Activated T-cell treated with anti-CD3 and anti-CD28 coated beads for 4 hours (primary cell): ENCODE results near the gene LIFR.

ENCODE experiments used
- DNase-seq: peaks from one replicate; pipeline ENCODE4 v3.0.0-alpha.2; 2020

The LIFR gene

DNA sequence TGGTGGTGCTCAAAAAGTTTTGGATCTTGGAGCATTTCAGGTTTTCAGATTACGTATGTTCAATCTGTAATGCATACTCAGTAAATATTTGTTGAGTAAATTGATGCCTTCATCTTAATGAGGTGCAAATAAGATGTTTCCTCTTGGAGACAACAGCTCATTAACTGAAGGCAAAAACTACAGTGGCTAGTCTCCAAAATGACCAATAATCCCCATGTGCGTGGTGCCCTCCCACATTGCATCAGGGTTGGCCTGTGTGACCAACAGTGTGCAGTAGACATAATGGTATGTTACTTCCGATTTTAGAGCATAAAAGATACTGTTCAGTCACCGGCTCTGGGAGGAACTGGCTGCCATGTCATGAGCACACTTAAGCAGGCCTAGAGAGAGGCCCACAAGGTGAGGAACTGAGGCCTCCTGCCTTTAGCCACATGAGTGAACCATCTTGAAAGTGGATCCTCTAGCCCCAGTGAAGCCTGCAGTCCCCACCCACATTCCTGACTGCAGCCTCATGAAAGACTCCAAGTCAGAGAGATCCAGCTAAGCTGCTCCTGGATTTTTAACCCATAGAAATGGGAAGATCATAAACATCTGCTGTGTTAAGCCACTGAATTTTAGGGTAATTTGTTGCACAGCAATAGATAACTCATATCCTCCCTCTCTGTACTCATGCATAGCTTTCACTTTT, 55.7 kb downstream of the LIFR start:
- no peak for DNase-seq

DNA sequence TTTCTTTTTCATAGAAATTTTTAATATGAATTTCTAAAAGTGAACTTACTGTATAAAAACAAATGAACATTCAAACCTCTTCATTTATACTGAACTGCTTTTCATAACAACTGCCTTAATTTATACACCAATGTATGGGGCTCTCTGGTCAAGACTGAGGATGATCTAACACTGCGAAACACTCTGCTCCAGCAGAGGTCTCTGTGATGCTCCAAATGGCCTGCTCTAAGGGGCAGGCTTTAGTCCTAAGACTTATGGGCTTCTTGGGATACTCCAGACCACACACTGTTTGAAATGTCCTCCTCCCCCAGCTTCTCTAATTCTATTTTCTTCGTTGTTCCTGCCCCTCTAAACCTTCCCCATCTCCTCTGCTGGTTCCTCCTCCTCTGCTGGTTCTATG, 58.5 kb downstream of the LIFR start:
- no peak for DNase-seq

DNA sequence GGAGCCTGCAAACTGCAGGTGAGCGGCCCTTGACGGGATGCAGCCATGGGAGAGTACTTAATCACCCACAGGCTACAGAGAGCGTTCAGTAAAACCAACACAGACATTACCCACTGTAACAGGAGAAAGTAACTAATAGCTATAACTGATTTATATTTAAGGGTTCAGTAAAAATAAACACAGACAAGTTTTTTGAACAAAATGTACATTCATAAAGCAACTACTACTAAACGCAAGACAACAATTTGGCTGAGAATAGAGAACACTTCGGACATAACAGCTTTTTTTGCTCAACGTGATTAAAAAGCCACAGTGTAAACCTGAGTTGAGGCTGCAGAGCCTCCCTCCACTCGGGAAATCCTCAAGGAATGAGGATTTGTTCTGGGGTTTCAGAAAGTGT, 61.7 kb downstream of the LIFR start:
- no peak for DNase-seq

DNA sequence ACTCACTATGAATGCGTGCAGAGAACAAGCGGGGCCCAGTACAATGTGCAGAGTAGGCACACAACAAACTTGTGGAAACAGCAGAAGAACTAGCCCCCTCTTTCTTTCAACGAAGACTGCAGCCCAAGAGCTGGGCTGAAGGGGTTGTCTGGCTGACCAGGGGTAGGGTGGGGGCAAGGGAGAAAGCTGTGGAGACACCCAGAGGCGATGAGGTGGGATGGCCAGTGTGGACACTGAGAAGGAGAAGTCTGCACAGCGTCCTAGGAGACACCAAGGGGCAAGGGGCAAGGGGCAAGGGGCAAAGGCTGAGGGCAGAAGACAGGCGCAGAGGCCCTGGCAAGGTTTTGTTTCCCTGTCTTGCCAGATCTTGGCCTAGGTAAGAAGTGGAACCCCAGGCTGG, 62.3 kb downstream of the LIFR start:
- DNase-seq = no peak

DNA sequence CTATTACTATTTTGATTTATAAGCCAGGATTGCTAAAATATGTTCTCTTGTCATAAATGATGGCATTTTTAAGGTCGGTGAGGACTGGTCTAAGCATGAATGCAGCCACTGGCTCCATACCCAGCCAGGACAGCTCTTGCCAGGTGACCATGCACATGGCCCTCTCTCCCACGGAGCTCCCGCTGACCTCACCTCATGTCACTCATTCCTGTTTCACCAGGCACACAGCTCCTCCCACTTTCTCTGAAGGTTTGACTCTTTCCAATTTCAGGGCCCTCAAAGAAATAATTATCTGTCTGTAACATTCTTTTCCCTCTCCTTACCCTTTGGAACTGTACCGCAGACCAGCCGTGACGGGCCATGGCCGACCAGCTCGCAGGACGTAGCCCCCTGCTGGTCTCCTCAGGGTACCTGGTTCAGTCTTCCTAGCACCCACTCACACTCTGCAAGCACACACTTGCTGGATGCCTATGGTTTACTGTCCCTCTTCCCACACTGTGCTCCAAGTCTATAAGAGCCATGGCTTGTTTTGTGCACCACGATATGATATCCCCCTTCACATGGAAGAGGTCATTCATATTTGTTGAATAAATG, 72.5 kb downstream of the LIFR start:
- DNase-seq = no peak

DNA sequence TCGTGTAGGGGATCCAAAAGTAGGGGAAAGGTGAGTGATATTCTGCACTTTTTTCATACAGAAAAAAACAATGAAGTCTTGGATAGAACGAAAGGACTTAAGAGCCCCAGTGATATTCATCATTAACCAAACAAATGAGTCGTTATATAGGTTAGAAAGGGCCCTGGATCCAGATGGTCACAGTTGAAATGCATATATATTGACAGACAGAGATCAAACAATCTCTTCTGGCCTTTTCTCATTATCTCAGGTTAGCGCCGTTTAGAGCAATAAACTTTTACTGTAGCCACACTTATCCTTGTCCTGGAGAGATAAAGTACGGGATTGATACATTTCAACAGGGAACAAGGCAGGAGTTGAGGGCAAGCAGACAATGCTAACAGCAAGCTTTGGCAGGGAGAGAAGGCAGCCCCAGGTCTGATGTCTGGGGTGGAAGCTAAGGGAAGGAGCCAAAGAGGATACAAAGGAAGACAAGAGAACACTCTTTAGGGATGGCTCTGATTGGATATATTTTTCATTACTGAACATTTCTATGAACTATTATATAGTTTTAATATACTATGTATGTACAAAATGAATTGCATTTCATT, 77.0 kb downstream of the LIFR start:
- no peak for DNase-seq

DNA sequence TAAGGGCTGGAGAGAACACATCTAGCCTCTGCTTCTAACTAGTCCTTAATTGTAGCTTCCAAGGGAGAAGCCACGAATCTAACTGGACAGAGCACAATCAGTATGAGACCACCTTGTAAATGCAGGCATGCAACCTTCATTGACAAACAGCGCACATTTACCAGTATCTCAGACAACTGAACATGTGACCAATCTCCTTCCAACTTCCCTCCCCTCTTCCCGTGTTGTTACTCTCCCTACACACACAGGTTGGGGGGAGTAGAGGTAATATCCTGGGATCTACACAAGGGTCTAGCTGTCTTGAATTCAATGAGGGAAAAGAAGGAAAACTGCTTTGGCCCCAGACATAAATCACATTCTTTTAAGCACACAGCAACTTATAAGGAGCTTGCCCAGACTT, 77.6 kb downstream of the LIFR start:
- DNase-seq = no peak

DNA sequence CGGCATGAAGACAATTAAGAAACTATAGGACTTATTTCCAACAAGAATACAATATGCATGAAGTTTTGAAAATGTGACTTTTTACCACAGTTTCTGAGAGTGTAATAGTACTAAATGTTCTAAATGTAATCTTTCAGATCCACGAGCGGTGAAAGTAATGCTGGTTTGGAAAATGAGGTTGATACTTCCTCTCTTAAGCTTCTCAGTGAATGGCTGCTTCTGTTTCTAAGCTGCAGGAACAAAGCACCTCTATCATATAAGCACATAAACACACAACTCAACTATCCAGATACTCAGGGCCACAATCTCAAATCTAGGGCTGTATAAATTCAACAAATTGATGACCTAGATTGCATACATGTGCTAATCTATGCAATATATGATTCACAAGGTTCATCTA, 78.3 kb downstream of the LIFR start:
- DNase-seq = no peak

DNA sequence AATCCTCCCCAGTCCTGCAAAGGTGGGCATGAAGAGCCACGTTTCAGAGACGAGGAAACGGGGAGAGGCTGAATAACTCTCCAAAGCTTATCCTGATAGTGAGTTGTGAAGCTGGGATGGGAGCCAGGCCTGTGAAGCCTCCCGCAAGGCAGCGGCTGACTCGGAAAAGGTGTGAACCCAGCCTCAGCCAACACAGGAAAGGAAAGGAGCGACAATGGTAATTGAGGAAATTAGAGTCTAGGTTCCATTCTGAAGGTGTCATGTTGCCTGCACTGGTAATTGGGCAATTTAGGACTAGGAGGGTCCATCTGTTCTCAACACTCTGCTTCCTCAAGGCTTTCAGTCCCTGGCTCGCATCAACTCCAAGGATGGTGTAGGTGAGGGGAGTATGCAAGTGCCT, 83.4 kb downstream of the LIFR start:
- DNase-seq = no peak

DNA sequence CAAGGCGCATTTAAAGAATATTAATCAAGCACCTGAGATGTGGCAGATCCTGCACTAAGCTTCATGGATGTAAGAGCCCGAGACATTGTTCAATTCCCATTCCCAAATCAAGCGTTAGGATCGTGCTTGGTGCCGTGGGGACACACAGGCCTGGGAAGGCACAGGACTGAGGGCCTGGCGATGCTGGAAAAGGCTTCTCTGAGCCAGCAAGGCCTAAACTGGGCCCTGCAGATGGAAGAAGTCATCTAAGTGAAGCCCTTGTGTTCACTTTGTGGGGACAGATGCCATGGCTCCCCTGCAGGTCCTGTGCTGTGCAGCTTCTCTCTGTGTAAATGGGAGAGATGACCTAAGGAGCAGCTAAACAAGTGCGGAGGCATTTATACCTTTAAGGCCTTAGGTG, 83.9 kb downstream of the LIFR start:
- no peak for DNase-seq

DNA sequence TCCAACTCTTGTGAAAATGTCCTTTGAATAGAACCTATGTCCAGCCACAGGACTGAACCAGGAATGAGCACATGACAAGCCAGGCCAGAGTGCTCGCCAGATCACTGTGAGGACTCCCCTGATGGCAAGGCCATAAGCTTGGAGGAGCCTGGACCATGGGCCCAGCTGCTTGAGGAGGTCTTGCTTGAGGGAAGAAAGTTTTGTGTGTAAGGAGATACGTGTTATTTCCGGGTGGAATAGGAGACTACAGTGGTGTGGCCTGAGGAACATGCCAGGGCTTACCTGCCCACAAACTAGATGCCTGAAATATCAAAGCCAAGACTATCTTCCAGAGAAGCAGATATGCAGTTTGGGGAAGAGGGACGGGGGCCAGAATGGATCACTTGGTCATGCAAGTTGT, 84.7 kb downstream of the LIFR start:
- no peak for DNase-seq

DNA sequence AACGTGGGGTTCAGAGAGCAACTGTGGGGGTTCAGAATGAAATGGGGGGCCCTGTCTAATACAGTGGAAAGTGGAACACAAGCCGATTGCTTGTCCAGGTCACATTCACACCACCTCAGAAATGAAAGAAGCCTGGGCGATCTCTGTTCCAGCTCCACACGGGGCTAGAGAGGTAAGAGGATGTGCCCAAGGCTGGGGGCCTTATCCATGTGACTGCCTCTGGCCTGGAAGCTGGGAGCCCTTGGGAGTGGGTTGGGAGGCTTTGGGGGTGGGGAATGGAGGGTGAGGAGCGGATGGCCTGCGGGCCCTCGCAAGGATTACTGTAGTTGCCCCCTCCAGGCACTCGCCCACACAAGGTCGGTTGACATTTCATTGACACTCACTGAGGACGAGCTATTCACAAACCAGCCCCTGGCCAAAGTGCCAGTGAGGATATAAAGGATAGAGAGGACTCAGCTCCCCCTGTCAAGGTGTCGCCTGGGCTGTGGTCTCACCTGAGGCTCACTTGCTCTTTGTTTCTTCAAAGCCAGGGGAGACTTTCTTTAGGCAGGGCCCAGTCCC, 86.7 kb downstream of the LIFR start:
- no peak for DNase-seq

DNA sequence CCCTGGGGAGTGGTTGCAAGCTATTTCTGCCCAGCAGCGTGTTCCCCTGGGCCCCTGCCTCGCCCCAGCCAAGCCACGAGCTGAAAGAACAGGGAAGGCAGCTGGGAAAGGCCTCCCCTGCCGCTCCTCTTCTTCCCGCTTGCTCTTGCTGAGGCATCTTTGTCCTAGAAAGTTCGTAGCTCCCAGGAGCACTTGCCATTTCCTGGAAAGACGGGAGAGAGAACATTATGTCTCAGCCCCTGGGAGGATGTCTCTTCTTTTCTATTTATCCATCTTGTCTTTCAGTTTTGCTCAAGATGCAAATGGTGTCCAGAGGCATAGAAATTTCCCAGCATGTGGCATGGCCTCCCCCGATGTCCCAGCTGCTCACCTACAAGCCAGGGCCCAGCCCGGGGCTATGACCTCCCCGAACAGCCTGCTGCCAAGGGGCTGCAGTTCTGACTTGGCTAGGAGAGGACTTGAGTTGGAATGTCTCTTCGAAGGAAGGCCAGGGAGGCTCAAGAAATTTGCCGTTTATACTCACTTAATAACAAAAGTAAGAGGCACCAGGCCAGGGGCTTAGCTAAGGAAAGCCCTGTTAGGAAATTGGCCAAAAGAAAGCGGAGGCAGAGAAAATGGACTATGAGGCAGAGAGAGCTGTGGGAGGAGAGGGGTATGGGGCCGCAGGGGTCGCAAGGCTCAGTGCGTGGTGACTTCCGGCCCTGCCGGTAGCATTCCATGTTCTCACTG, 87.3 kb downstream of the LIFR start:
- DNase-seq = no peak

DNA sequence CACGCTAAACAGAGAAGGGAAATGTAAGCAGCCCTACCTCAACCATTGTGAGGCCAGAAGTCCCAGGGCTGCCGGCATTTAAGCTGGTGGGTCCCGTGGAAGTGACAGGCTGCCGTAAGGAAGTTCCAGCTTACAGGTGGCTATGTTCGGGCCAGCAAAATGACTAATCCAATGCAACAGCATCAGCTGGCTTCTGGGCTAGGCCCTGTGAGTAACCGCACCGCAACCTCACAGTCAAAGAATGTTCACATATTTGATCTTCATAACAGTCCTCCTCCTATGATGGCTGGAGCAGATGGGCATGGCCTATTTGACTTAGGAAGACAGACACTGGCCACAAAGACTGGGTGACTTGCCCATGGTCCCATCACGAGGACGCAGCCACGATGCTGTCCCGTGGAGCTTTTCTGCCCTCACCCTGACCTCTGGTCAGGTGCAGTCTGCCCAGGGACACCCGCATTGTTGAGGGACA, 88.2 kb downstream of the LIFR start:
- no peak for DNase-seq

DNA sequence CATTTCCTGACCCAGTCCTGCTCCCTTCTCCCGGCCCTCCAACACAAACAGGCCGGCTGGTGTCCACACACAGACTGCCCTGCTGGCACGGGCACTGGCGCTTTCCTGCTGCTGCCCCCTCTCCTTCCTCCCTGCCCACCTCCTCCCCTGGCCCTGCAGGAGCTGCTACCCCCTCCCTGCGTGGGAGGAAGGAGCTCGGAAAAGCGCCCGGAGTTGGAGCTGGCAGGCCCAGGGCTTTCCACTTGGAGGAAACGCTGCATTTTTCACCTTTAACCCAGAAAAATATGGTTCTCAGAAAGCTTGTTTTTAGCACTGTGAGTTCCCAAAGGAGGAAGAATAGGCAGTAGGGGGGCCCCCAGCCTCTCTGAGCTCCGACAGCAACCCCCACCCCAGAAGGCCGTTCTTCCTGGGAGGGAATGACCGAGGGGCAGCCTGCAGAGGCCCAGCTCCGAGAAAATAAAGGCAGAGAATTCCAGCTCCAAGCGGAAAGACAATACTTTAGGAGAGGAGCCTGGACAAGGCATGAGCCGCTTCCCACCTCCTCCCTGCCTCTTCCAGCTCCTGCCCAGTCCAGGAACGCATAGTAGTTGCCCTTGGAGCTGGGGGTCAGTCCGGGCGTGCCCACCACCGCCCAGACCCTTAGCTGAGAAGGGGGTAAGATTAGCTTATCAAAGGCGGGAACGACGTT, 88.9 kb downstream of the LIFR start:
- no peak for DNase-seq

DNA sequence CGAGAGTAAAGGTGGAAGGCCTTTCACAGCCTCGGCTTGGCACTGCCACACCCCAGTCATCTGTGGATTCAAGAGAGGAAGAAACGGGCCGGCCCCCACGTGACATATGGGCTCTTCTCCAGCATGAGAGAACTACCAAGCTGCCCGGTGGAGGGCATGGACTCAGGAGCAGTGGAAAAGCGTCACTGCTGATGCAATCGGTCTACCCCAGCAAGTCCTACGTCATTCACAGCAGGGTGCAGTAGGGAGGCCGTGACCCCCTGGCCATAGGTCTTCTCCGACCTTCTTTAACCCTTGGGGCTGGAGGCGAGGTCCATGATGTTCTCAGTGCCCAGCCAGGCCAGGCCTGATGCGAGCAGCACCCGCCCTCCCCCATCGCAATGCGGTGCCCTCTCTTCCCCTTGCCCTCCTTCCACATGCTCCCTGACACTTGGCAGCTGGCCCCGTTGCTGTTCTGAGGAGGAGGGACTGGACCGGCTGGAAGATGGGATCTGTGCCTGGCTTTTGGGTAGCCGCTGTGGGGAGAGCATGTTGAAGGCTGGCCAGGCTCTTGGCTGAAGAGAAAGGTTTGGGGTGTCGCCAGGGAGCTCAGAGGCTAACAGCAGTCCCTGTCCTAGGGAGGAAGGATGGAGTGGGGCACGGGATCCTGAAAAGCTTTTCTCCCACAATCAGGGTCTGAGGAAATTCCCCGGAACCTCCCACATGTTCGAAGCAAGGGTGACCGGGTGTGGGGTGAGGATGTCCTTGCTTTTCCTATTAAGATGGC, 89.8 kb downstream of the LIFR start:
- DNase-seq = no peak

DNA sequence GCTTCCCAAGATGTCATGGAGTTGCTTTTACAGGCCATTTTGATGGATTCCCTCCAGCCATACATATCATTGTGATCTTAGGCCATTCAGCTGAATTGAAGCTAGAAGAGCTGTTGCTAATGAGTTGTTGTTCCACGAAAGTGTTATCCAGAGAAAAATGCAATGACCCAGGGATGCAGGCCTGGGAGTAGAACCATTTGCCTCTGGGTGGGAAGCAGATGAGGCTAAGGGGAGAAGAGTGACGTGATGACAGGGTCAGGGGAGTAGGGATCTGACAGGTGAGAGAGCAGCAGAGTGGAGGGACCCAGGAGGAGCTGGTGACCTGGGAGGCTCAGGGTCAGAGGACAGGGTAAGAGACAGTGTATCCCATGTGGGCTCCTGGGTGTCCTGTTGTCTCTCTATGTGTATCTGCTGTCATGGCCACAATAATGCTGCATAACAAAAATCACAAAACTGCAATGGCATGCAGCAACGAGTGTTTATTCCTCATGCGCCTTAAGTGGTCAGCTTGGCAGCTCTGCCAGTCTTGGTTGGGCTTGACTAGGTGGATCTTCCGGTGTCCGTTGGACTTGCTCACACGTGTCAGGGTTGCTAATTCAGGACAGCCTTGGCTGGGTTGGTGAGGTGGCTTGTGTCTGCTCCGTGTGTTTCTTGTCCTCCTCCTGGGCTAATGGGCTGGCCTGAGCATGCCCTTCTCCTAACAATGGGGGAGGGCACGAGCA, 90.6 kb downstream of the LIFR start:
- DNase-seq = no peak

DNA sequence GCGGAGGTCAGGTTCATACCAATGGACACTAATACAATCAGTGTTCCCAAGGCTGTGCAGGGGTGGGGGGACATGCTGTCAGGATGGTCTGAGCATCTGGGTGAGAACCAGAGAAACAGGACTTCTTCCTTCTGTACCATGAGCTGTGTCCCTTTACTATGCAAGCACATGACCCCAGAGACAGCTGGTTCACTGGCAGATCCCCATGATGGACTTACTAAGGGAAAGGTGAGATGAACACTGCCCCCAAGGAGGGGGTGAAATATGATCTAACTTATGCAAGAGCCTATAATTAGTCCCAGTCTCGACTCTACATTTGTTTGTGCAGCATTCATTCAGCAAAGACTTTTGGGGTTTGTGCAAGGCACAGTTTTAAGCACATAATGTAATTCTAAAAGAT, 91.4 kb downstream of the LIFR start:
- no peak for DNase-seq

DNA sequence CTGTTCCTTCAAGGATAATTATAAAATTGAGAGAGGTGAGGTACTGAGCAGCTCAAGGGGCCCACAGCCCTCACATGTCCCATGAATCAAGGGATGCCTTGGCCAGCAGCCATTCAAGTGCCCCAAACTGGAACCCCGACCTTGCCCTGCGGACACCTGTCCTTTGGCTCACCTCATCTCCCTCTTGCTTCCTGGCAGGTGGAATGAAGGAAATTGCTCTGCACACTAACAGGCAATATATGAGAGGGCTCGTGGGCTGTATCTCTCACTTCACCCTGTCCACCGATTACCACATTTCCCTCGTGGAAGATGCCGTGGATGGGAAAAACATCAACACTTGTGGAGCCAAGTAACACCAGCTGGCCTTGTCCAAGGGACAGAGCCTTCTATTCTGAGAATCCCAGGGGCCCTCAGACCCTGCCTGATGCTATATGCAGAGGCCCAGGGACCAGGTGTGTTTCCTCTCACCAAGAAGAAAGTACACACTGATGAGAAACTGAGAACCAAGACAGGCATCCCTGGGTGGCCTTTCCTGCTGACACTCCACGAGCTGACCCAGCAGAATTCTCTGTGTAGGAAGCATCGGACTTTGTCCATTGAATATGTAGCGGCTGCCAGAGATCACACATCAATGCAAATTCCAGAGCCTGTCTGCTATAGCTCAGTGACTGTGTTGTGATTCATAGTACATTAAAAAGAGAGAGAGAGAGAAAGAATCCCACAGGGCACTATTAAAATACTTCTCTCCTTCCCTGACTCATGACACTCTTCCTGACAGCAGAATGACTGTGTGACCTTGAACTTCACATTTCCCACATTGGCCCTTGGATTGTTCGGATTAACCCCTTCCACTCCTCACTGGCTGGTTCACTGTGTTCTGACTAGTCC, 92.6 kb downstream of the LIFR start:
- no peak for DNase-seq

DNA sequence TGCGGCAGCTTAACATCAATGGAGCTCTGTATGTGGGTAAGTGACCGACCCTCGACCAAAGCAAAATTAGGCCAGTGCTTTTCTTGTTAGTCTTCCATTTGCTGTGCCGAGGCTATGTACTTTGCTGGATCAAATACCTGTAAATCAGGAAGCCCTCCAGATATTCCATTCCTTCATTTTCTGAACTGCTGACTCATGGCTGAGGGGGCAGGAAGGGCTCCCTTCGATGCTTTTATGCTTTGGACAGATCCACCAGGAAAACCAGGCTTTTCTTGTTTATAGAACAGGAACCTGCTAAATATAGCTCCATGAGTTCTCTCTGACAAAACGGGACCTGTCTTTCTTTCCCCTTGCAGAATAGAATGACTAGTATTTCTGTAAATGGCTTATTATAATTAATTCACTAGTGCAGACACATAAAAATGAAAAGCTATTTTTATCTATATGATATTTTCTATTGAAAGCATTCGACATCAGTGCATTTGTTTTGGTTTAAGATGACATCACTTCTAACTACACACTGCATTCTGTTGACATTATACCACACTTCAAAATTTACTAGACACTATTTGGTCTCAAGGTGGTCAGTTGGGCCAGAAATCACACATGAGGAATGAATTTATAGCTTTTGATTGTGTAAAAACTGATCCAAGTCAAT, 93.3 kb downstream of the LIFR start:
- no peak for DNase-seq
